Measurements from ENCODE around the gene JMJD1C. TPM values are rescaled to one million over a fixed set of nuclear protein-coding genes. Genes with fewer than 3 reads are reported as not detected.
"Not testable (repeated sequence)": the region's sequence is repeated elsewhere in the genome, so short reads cannot be mapped to it uniquely, and the experiment has no call there.

JMJD1C gene
- total RNA-seq, 1 donor from 2014 or later: 68.7 TPM

DNA sequence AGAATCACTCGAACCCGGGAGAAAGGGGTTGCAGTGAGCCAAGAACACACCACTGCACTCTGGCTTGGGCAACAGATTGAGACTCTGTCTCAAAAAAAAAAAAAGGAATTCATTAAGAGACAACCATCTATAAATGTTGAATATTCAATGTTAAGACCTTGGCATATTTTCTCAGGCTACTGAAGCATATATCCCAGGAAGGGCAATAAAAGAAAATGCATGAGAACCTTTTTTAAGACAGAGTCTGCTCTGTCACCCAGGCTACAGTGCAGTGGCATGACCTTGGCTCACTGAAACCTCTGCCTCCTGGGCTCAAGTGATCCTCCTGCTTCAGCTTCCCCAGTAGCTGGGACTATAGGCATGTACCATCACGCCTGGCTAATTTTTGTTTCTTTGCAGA lies 165.0 kb downstream of the JMJD1C start:
- H3K4me3 Mint-ChIP-seq: no peak overlapping the region
- H3K4me1 Mint-ChIP-seq: peaks cover 24% of the 10 kb centered on the region
- H3K27me3 Mint-ChIP-seq (ENCODE audit: low read depth): no peaks in the 10 kb centered on the region
- H3K27ac Mint-ChIP-seq (ENCODE audit: unreplicated experiment): no peak overlapping the region
- no peaks in the 10 kb centered on the region for H3K36me3 Mint-ChIP-seq (ENCODE audit: low read depth)
- no peak for DNase-seq (ENCODE audit: low read depth, low spot score)
- TF ChIP-seq, protein P1, sequence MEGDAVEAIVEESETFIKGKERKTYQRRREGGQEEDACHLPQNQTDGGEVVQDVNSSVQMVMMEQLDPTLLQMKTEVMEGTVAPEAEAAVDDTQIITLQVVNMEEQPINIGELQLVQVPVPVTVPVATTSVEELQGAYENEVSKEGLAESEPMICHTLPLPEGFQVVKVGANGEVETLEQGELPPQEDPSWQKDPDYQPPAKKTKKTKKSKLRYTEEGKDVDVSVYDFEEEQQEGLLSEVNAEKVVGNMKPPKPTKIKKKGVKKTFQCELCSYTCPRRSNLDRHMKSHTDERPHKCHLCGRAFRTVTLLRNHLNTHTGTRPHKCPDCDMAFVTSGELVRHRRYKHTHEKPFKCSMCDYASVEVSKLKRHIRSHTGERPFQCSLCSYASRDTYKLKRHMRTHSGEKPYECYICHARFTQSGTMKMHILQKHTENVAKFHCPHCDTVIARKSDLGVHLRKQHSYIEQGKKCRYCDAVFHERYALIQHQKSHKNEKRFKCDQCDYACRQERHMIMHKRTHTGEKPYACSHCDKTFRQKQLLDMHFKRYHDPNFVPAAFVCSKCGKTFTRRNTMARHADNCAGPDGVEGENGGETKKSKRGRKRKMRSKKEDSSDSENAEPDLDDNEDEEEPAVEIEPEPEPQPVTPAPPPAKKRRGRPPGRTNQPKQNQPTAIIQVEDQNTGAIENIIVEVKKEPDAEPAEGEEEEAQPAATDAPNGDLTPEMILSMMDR (conservative IDR thresholded peaks at IDR 0.05): no peak
- no peaks in the 10 kb centered on the region for H3K9me3 Mint-ChIP-seq

DNA sequence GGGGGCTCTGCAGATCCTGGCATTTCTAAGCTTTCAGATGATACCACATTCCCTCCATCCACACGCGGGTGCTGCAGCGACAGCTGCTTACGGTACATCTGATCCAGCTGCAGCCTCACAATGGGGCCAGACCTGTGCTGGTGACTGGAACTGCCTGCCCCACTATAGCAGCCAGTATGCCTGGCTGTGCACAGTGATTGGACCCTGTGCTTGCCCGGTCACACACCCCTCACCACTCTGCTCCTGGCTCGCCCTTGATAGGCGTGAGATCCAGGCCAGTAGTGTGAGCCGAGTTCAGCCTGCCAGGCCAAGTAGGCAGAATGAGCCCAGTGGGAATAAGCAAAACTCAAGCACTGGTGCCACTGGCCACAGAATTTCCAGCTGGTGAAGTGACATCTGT lies 167.8 kb downstream of the JMJD1C start:
- no peaks in the 10 kb centered on the region for H3K9me3 Mint-ChIP-seq
- no peaks in the 10 kb centered on the region for H3K36me3 Mint-ChIP-seq (ENCODE audit: low read depth)
- H3K4me1 Mint-ChIP-seq: peaks cover 21% of the 10 kb centered on the region
- H3K27me3 Mint-ChIP-seq (ENCODE audit: low read depth): no peaks in the 10 kb centered on the region
- H3K27ac Mint-ChIP-seq (ENCODE audit: unreplicated experiment): no peak overlapping the region
- no peak overlapping the region for H3K4me3 Mint-ChIP-seq
- no peak for DNase-seq (ENCODE audit: low read depth, low spot score)
- TF ChIP-seq, protein P1 (conservative IDR thresholded peaks at IDR 0.05): no peak

GRCh38 chr10:63294781-63295180 lies 171.0 kb downstream of the JMJD1C start:
- Mint-ChIP-seq H3K27me3 (ENCODE audit: low read depth) (no peaks in the 10 kb centered on the region), H3K4me3 (no peak overlapping the region), H3K36me3 (ENCODE audit: low read depth) (no peaks in the 10 kb centered on the region), H3K4me1 (no peaks in the 10 kb centered on the region), H3K9me3 (no peaks in the 10 kb centered on the region), H3K27ac (ENCODE audit: unreplicated experiment) (no peak overlapping the region)
- TF ChIP-seq, protein P1 (conservative IDR thresholded peaks at IDR 0.05): no peak
- no peak for DNase-seq (ENCODE audit: low read depth, low spot score)

DNA sequence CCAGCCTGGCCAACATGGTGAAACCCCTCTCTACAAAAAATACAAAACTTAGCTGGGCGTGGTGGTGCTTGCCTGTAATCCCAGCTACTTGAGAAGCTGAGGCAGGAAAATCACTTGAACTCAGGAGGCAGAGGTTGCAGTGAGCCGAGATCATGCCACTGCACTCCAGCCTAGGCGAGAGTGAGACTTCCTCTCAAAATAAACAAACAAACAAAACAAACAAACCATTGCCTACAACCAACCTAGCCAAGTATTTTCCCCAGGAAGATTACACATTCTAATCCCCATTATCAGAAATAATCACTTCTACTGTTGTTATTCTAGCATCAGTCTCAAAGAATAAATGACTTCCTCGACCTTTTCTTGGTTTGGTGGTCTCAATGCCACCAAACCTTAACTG lies 172.9 kb downstream of the JMJD1C start:
- not testable (repeated sequence) for H3K27me3 Mint-ChIP-seq (ENCODE audit: low read depth); DNase-seq (ENCODE audit: low read depth, low spot score); H3K4me1 Mint-ChIP-seq; H3K9me3 Mint-ChIP-seq; H3K27ac Mint-ChIP-seq (ENCODE audit: unreplicated experiment); H3K4me3 Mint-ChIP-seq; H3K36me3 Mint-ChIP-seq (ENCODE audit: low read depth)

GRCh38 chr10:63288170-63288569 lies 177.6 kb downstream of the JMJD1C start:
- Mint-ChIP-seq H3K4me3 (no peak overlapping the region), H3K27ac (ENCODE audit: unreplicated experiment) (no peak overlapping the region), H3K4me1 (no peaks in the 10 kb centered on the region), H3K27me3 (ENCODE audit: low read depth) (no peaks in the 10 kb centered on the region), H3K9me3 (no peaks in the 10 kb centered on the region), H3K36me3 (ENCODE audit: low read depth) (peaks cover 2% of the 10 kb centered on the region)
- DNase-seq (ENCODE audit: low read depth, low spot score): no peak
- TF ChIP-seq, protein P1 (conservative IDR thresholded peaks at IDR 0.05): no peak

- H3K27me3 Mint-ChIP-seq (ENCODE audit: low read depth): no peaks in the 10 kb centered on the region
- H3K9me3 Mint-ChIP-seq: peaks cover 2% of the 10 kb centered on the region
- H3K4me1 Mint-ChIP-seq: no peaks in the 10 kb centered on the region
- no peak overlapping the region for H3K27ac Mint-ChIP-seq (ENCODE audit: unreplicated experiment)
- no peak overlapping the region for H3K4me3 Mint-ChIP-seq
- DNase-seq (ENCODE audit: low read depth, low spot score): no peak
- TF ChIP-seq, protein P1 (conservative IDR thresholded peaks at IDR 0.05): no peak
- H3K36me3 Mint-ChIP-seq (ENCODE audit: low read depth): peaks cover 4% of the 10 kb centered on the region
Measured at GRCh38 chr10:63286754-63287264, 179.0 kb downstream of the JMJD1C start.

All from neural crest cell (in vitro differentiated cells).